ENCODE measurements around the gene MCU.

DNA sequence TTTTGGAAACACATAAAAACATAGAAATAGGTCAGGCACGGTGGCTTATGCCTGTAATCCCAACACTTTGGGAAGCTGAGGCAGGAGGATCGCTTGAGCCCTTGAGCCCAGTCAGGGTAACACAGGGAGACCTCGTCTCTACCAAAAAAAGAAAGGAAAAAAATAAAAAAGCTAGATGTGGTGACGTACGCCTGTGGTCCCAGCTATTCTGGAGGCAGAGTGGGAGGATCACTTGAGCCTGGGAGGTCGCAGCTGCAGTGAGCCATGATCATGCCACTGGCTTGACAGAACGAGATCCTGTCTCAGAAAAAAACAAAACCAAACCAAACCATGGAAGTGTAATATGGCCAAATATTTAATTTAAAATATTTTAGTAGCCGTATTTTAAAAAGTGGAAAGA lies 55.6 kb downstream of the MCU start:
- TF ChIP-seq, protein P1, sequence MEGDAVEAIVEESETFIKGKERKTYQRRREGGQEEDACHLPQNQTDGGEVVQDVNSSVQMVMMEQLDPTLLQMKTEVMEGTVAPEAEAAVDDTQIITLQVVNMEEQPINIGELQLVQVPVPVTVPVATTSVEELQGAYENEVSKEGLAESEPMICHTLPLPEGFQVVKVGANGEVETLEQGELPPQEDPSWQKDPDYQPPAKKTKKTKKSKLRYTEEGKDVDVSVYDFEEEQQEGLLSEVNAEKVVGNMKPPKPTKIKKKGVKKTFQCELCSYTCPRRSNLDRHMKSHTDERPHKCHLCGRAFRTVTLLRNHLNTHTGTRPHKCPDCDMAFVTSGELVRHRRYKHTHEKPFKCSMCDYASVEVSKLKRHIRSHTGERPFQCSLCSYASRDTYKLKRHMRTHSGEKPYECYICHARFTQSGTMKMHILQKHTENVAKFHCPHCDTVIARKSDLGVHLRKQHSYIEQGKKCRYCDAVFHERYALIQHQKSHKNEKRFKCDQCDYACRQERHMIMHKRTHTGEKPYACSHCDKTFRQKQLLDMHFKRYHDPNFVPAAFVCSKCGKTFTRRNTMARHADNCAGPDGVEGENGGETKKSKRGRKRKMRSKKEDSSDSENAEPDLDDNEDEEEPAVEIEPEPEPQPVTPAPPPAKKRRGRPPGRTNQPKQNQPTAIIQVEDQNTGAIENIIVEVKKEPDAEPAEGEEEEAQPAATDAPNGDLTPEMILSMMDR (IDR thresholded peaks at IDR 0.05; ENCODE audit: poor library complexity, severe bottlenecking) = no peak
- TF ChIP-seq, protein P2, sequence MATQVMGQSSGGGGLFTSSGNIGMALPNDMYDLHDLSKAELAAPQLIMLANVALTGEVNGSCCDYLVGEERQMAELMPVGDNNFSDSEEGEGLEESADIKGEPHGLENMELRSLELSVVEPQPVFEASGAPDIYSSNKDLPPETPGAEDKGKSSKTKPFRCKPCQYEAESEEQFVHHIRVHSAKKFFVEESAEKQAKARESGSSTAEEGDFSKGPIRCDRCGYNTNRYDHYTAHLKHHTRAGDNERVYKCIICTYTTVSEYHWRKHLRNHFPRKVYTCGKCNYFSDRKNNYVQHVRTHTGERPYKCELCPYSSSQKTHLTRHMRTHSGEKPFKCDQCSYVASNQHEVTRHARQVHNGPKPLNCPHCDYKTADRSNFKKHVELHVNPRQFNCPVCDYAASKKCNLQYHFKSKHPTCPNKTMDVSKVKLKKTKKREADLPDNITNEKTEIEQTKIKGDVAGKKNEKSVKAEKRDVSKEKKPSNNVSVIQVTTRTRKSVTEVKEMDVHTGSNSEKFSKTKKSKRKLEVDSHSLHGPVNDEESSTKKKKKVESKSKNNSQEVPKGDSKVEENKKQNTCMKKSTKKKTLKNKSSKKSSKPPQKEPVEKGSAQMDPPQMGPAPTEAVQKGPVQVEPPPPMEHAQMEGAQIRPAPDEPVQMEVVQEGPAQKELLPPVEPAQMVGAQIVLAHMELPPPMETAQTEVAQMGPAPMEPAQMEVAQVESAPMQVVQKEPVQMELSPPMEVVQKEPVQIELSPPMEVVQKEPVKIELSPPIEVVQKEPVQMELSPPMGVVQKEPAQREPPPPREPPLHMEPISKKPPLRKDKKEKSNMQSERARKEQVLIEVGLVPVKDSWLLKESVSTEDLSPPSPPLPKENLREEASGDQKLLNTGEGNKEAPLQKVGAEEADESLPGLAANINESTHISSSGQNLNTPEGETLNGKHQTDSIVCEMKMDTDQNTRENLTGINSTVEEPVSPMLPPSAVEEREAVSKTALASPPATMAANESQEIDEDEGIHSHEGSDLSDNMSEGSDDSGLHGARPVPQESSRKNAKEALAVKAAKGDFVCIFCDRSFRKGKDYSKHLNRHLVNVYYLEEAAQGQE (IDR thresholded peaks at IDR 0.05; ENCODE audit: borderline replicate concordance) = no peak
- no peak for TF ChIP-seq POLR2AphosphoS5 (IDR thresholded peaks at IDR 0.05)

All from neural cell (in vitro differentiated cells).